K562 (cell line): ENCODE measurements around the gene ENTPD8. TPM values are rescaled to one million over a fixed set of nuclear protein-coding genes. Genes with fewer than 3 reads are reported as not detected.
A peak's percentile ranks its signal among the peaks of the same experiment; 100 is the strongest.

ENCODE experiments used
- ATAC-seq: fragments of 200-7000 bp; cut with Tn5 transposase; 3 replicates; pipeline ENCODE4 v1.9.1; 2020; ENCODE audit warnings: moderate library complexity
- BruUV-seq: library from RNA; stranded (reverse); fragments of 400-500 nt; replicated peaks from 2 replicates; lab custom pipeline; 2021; lab: Mats Ljungman, UMichigan
- CTCF ChIA-PET: fragments of 300-600 bp; formaldehyde crosslinking; extraction: SDS; loops from one replicate; lab custom pipeline; 2021; ENCODE audit warnings: low intra/inter-chr PET ratio; lab: Yijun Ruan, JAX
- POLR2A ChIA-PET: fragments of 300-600, 350-650 bp; sonication (Branson Sonifier 250); formaldehyde crosslinking; extraction: SDS; loops from one replicate; lab custom pipeline; 2021; ENCODE audit warnings: antibody characterized with exemption, inconsistent platforms; lab: Yijun Ruan, JAX
- DNase-seq, 4 experiments: peaks; one replicate each; pipeline versions ENCODE4 v3.0.0 to v3.0.0-alpha.2; 2011 to 2018; ENCODE audit warnings: low spot score in 3 of 4, mixed read lengths in 3 of 4; ENCODE audit errors: extremely low read depth in 1 of 4
- FAIRE-seq: peaks from 2 replicates; lab custom pipeline; 2011; peaks lifted over from hg19 to GRCh38; lab: Jason Lieb, UNC
- H2AFZ ChIP-seq: 2 replicates; pipeline ENCODE4 v1.6.0; 2011; ENCODE audit warnings: low read depth, low read length, control low read depth, inconsistent platforms
- H3K27ac ChIP-seq: fragments of 200-600 bp; 3 replicates; pipeline ENCODE4 v1.8.0; 2011; ENCODE audit warnings: low read depth, mild to moderate bottlenecking, control low read depth, inconsistent platforms, low read length, moderate library complexity, mixed read lengths; ENCODE audit errors: extremely low read depth
- H3K27me3 ChIP-seq, 2 experiments: fragments of 300-600 bp in 1 of 2; 2 replicates in 1 of 2; 3 replicates in 1 of 2; pipeline versions ENCODE4 v1.6.0 to v1.8.0; 2011; ENCODE audit warnings: inconsistent platforms in 2 of 2, low read length in 2 of 2, mild to moderate bottlenecking in 1 of 2, mixed read lengths in 1 of 2, moderate library complexity in 1 of 2; ENCODE audit not compliant: control insufficient read depth in 2 of 2, insufficient read depth in 2 of 2
- H3K36me3 ChIP-seq: fragments of 300-600 bp; 3 replicates; pipeline ENCODE4 v1.8.0; 2011; ENCODE audit warnings: mild to moderate bottlenecking, low read length, inconsistent platforms; ENCODE audit not compliant: control insufficient read depth, insufficient read depth
- H3K4me1 ChIP-seq, 2 experiments: fragments of 200-600 bp in 1 of 2; replicated peaks in 1 of 2; 2 replicates in 1 of 2; 3 replicates in 1 of 2; pipeline versions ENCODE4 v1.5.1 to v1.8.0; 2011; ENCODE audit warnings: inconsistent platforms in 2 of 2, low read length in 2 of 2, mild to moderate bottlenecking in 1 of 2, mixed read lengths in 1 of 2, moderate library complexity in 1 of 2; ENCODE audit not compliant: control insufficient read depth in 2 of 2, insufficient read depth in 2 of 2
- H3K4me2 ChIP-seq: 2 replicates; pipeline ENCODE4 v1.6.1; 2011; ENCODE audit warnings: low read length, control low read depth, inconsistent platforms, mixed read lengths; ENCODE audit not compliant: insufficient read depth
- H3K4me3 ChIP-seq: fragments of 200-600 bp; sonication (generic), shearing (Covaris generic); 2 replicates; pipeline ENCODE4 v1.5.1; 2016; ENCODE audit warnings: control low read depth, inconsistent platforms
- H3K79me2 ChIP-seq: fragments of 200-600 bp; 3 replicates; pipeline ENCODE4 v1.8.0; 2011; ENCODE audit warnings: low read length, inconsistent platforms; ENCODE audit not compliant: control insufficient read depth, insufficient read depth
- H3K9ac ChIP-seq, 2 experiments: 2 replicates each; pipeline versions ENCODE4 v1.6.0 to v1.6.1; 2011; ENCODE audit warnings: low read depth in 2 of 2, low read length in 2 of 2, control low read depth in 1 of 2, inconsistent platforms in 1 of 2, mild to moderate bottlenecking in 1 of 2, mixed read lengths in 1 of 2; ENCODE audit not compliant: insufficient read depth in 1 of 2
- H3K9me1 ChIP-seq: one replicate; pipeline ENCODE4 v1.6.0; 2011; ENCODE audit warnings: inconsistent platforms, mild to moderate bottlenecking, low read length, moderate library complexity; ENCODE audit not compliant: control insufficient read depth, insufficient read depth
- H3K9me3 ChIP-seq: replicated peaks from 2 replicates; pipeline ENCODE4 v1.5.1; 2011; ENCODE audit warnings: low read depth, low read length, inconsistent platforms; ENCODE audit not compliant: control insufficient read depth, insufficient read depth
- H4K20me1 ChIP-seq: replicated peaks from 2 replicates; pipeline ENCODE4 v1.6.1; 2011; ENCODE audit warnings: low read length, inconsistent platforms, mixed read lengths; ENCODE audit not compliant: control insufficient read depth, insufficient read depth
- HNRNPL ChIP-seq: fragments of 200-400 bp; formaldehyde crosslinking; IDR thresholded peaks from 2 replicates; pipeline ENCODE4 v1.6.1; 2017; ENCODE audit warnings: low read depth, mild to moderate bottlenecking, low read length
- IFI16 ChIP-seq: fragments of 250-450 bp; sonication (Bioruptor Pico); IDR thresholded peaks from 2 replicates; pipeline ENCODE4 v2.1.2; 2022; ENCODE audit warnings: mild to moderate bottlenecking, inconsistent platforms
- MTF1 ChIP-seq: fragments of 250-450 bp; sonication (Bioruptor Pico); IDR thresholded peaks from 2 replicates; pipeline ENCODE4 v1.9.0; 2021; ENCODE audit warnings: moderate library complexity, mild to moderate bottlenecking, inconsistent platforms, borderline replicate concordance
- RBM14 ChIP-seq: fragments of 200-400 bp; formaldehyde crosslinking; IDR thresholded peaks from 2 replicates; pipeline ENCODE4 v1.6.1; 2018; ENCODE audit warnings: low read depth, mild to moderate bottlenecking, low read length, moderate library complexity, borderline replicate concordance; ENCODE audit not compliant: insufficient read depth
- RFX5 ChIP-seq: IDR thresholded peaks from 2 replicates; pipeline ENCODE4 v1.6.1; 2011; ENCODE audit warnings: low read depth, mild to moderate bottlenecking, improper control_type of control experiment, low read length
- SP1 ChIP-seq: sonication (generic); formaldehyde crosslinking; IDR thresholded peaks from 2 replicates; pipeline ENCODE4 v1.8.1; 2022; ENCODE audit warnings: mild to moderate bottlenecking, missing genetic modification reagents
- WGBS: fragments of 100-300 bp; shearing (Covaris generic); methylation state at CpG from one replicate; pipeline ENCODE4 v1.1.6; 2016; ENCODE audit warnings: low coverage, mixed read lengths; ENCODE audit not compliant: insufficient coverage; ENCODE audit errors: missing lambda C conversion rate; 5-methylcytosine and 5-hydroxymethylcytosine counted together
- in situ Hi-C: fragments of 300-500 bp; cut with MboI; formaldehyde crosslinking; loops from 4 replicates; pipeline ENCODE4 v1.15.0; 2018; ENCODE audit warnings: inconsistent platforms, mixed read lengths
- intact Hi-C: fragments of 100-400 bp; cut with micrococcal nuclease; formaldehyde crosslinking; loops from 2 replicates; pipeline ENCODE4 v1.14.2; 2022
- polyA plus RNA-seq, 8 experiments: library from polyadenylated mRNA; depleted of rRNA in 4 of 8; stranded (reverse) in 5 of 8; unstranded in 3 of 8; fragments of >200 nt; fragmentation: Nextera tagmentation in 2 of 8; fragmentation: Illumina TruSeq in 1 of 8; extraction: Ambion mirVana in 2 of 8; extraction: Trizol in 1 of 8; gene quantifications; 2 replicates each; pipeline versions ENCODE4 v1.2.1 to v1.2.3, GENCODE V29; 2011 to 2014; ENCODE audit warnings: inconsistent platforms in 1 of 8, missing spikeins in 1 of 8
- total RNA-seq, 7 experiments: library from RNA; depleted of rRNA in 6 of 7; stranded (reverse); fragments of >200 nt in 6 of 7; fragmentation: Illumina TruSeq in 2 of 7; extraction: Trizol in 2 of 7; gene quantifications; 2 replicates each; pipeline versions ENCODE4 v1.2.1 to v1.2.3, GENCODE V29; 2011 to 2021; ENCODE audit warnings: low replicate concordance in 1 of 7
- TF ChIP-seq, protein P1 (sequence below), 2 experiments: fragments of 450-650 bp in 1 of 2; sonication (generic) in 1 of 2; formaldehyde crosslinking; conservative IDR thresholded peaks; 2 replicates each; pipeline versions ENCODE4 v1.4.0 to v1.8.1; 2020 to 2022; ENCODE audit warnings: mild to moderate bottlenecking in 1 of 2, missing genetic modification reagents in 1 of 2
- TF ChIP-seq, protein P2 (sequence below): sonication (generic); formaldehyde crosslinking; IDR thresholded peaks from 2 replicates; pipeline ENCODE4 v1.8.1; 2023; ENCODE audit warnings: mild to moderate bottlenecking, missing genetic modification reagents, moderate library complexity
- TF ChIP-seq, protein P3 (sequence below): sonication (generic); formaldehyde crosslinking; IDR thresholded peaks from 2 replicates; pipeline ENCODE4 v1.5.0; 2020; ENCODE audit warnings: missing genetic modification reagents

Gene ENTPD8
- total and polyA plus RNA-seq, 9 of the 15 experiments (the other 6 are each of a cell fraction or from before 2014, with no cell fraction given), result 0.06 to 0.27 (median 0.19) TPM; not detected in 5

DNA sequence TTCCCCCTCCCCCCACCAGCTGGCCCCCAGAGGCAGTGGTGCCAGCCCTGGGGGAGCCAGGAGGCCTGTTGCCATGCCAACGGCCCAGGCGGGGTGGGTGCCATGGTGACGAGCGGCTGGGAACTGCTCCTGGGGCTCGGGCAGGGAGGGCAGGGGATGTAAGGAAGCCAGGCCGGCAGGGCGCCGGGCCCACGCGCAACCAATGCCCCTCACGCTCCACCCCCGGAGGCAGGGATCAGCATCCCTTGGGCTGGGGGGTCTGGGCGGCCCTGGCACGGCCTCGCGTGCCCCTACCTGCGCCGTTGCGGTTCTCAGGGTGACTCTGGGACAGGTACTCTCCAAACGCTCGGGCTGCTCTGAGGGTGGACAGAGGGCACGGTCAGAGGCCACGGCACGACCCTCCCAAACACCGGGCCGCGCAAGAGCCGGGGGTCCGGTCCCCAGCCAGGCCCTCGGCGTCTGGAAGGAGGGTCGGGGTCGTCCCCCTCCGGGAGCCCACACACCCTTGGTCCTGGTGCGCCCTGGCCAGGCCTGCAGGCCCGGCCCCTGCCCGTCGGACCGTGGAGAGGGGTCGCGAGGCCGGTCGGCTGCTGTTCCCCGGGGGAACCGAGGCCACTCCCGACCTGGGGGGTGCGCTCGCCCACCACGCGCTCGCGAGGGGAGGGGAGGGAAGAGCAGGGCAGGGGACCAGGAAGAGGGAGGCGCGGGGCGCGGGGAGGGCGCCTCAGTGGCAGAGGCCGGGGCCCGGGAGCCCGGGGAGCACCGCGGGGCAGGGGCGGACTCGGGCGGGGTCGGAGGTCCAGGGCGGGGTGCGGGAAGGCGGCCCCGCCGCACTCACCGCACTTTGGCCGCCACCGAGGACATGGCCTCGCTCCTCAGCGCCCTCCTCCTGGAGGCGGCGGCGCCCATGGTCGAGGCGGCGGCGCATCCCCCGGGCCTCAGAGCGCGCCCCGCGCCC is 17.3 kb upstream of the ENTPD8 start (continued):
- TF ChIP-seq RFX5, result no peak
- TF ChIP-seq, protein P1, sequence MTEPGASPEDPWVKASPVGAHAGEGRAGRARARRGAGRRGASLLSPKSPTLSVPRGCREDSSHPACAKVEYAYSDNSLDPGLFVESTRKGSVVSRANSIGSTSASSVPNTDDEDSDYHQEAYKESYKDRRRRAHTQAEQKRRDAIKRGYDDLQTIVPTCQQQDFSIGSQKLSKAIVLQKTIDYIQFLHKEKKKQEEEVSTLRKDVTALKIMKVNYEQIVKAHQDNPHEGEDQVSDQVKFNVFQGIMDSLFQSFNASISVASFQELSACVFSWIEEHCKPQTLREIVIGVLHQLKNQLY (CRISPR knock-in tag; conservative IDR thresholded peaks at IDR 0.05), result no peak
- TF ChIP-seq, all 486 proteins: peak for 27

DNA sequence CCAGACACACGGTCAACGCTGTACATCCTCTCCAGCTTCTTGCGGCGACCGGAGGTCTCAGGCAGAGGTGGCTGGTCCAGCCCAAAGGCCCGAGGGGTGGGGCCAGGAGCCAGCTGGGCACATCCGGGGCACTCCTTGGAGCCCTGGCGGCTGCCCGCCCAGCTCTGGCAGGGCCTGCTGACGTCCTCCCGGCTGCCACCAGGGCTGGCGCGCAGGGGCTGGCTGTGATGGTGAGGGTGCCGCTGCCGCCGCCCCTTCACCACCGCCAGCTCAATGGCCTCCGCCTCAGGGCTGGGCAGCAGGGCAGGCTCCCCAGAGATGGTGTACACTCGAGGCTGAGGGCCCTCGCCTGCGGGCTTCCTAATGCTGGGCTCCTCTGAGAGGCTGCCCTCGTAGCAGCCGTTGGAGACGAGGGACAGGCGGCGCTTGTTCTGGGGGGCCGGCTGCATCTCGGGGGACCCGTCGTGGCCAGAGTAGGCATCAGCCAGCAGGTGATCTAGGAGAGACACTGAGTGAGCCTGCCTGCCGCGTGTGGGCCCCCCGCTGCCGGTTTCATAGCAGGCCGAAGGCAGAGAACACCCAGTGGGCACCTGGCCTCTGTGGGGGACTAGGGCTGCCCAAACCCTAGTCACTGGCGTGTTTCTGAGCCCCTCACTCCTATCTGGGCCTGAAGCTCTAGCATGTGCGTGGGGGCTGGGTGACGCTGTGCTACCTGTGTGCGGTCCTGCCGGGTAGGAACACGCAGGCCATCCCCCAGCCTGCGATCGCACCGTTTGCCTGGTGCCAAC is 16.4 kb upstream of the ENTPD8 start:
- POLR2A ChIA-PET, result interaction anchor here (0.6 to 1.2 kb wide), 3 partner anchors 10 to 162 kb away, joined by 3 to 4 read pairs (median 3); no protein-coding TSS in a partner anchor
- Histone ChIP-seq H4K20me1 (no peaks in the 10 kb centered on the region), H3K79me2 (peaks cover 12% of the 10 kb centered on the region), H3K4me1 (peaks cover 24 to 98% of the 10 kb centered on the region in 2 experiments), H3K4me2 (peak overlapping the region; percentile 61; the same call in 1 of the 2 replicates), H3K9me3 (no peaks in the 10 kb centered on the region), H3K27ac (no peak overlapping the region), H3K4me3 (peak overlapping the region; percentile 59; the same call in 1 of the 2 replicates), H3K9me1 (no peaks in the 10 kb centered on the region), H3K27me3 (no peaks in the 10 kb centered on the region)
- intact Hi-C loops, result no loop called here
- FAIRE-seq (no peak), ATAC-seq (no peak)
- in situ Hi-C loops, result no loop called here
- TF ChIP-seq SP1 (CRISPR knock-in tag), result 0 out of 2 replicates have a peak, but pooled peaks have one; percentile 25
- no peak for TF ChIP-seq MTF1
- TF ChIP-seq, protein P2, sequence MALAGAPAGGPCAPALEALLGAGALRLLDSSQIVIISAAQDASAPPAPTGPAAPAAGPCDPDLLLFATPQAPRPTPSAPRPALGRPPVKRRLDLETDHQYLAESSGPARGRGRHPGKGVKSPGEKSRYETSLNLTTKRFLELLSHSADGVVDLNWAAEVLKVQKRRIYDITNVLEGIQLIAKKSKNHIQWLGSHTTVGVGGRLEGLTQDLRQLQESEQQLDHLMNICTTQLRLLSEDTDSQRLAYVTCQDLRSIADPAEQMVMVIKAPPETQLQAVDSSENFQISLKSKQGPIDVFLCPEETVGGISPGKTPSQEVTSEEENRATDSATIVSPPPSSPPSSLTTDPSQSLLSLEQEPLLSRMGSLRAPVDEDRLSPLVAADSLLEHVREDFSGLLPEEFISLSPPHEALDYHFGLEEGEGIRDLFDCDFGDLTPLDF (CRISPR knock-in tag), result no peak
- TF ChIP-seq, protein P3, sequence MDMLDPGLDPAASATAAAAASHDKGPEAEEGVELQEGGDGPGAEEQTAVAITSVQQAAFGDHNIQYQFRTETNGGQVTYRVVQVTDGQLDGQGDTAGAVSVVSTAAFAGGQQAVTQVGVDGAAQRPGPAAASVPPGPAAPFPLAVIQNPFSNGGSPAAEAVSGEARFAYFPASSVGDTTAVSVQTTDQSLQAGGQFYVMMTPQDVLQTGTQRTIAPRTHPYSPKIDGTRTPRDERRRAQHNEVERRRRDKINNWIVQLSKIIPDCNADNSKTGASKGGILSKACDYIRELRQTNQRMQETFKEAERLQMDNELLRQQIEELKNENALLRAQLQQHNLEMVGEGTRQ (CRISPR knock-in tag), result no peak
- TF ChIP-seq IFI16 (CRISPR knock-in tag), result no peak
- peak; percentile 77; the same call in 1 of the 2 replicates for TF ChIP-seq HNRNPL
- 0 out of 2 replicates have a peak, but pooled peaks have one; percentile 54 for TF ChIP-seq RBM14
- TF ChIP-seq, all 486 proteins: peak for 3
- CTCF ChIA-PET, result no interaction called here
- no peak for DNase-seq
- TSS peak; percentile 45 for BruUV-seq
- H3K36me3 ChIP-seq, result peaks cover 50% of the 10 kb centered on the region; the same call in 2 of the 3 replicates
- H2AFZ ChIP-seq, result no peak overlapping the region
- H3K9ac ChIP-seq, result peak overlapping the region in 1 of 2 experiments; percentile 97; a peak in 2 of 4 replicates
- WGBS, result 93% methylated on average over 41 of the region's 44 CpGs
